Measurements from ENCODE around the gene CHAF1B.
"Not testable (repeated sequence)": the region's sequence is repeated elsewhere in the genome, so short reads cannot be mapped to it uniquely, and the experiment has no call there.

The CHAF1B gene

DNA sequence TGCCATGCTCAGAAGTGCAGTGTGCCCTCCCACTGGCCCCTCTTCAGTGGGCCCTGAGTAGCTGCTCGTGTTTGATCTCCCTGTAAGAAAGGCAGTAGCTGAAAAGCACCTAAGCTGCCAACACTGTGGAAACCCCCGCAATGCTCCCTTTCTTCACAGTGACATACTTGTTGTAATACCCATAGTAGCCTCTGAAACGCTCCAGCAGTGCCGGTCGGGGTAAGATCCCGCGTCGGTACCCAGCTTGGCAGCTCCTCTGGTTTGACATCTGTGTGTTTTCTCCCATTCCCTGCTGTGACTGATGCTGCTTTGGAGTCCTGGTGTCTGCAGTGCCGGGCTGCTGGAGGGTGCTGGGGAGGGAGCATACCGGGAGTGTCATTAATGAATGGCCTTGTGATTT lies 3.6 kb downstream of the CHAF1B start:
- DNase-seq (ENCODE audit: low spot score): peak; percentile 34

DNA sequence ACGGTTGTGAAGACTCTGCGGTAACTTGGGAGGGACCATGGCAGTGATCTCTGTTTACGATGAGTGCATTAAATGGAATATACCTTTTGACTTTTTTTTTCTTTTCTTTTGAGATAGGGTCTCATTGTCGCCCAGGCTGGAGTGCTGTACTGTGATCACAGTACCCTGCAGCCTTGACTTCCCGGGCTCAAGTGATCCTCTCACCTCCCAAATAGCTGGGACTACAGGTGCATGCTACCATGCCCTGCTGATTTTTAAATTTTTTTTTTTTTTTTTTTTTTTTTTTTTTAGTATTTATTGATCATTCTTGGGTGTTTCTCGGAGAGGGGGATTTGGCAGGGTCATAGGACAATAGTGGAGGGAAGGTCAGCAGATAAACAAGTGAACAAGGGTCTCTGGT lies 6.5 kb downstream of the CHAF1B start:
- DNase-seq (ENCODE audit: low spot score): not testable (repeated sequence)

DNA sequence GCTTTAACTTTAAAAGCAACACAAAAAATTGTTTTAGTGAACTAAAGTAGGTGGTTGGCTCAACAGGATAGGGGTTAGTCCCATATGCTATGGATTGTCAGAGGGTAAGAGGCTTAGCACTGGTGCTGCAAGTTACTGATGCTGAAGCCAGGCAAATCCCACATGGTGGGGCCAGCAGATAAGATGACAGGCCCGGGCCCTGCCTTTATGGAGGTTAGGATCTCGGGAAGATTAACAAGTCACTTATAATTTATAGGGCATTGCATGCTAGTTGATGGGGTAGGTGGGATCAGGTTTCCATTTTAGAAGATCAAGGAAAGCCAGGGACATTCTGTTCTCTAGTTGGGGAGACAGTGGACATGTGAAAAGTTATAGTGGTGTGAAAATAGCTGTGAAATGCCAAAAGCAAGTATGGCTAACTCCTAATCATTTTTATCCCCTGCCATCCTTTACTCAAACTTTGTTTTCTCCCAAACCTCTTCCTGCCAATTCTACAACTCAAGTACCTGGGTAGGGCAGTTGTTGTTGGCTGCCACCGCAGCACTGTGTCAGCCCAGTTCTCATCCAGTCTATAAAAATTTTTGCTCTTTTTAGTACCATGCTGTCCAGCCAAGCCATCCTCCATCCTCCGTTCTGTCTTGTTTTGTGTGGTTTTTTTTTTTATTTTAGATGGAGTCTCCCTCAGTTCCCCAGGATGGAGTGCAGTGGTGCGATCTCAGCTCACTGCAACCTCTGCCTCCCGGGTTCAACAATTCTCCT lies 10.3 kb downstream of the CHAF1B start:
- DNase-seq (ENCODE audit: low spot score): no peak

DNA sequence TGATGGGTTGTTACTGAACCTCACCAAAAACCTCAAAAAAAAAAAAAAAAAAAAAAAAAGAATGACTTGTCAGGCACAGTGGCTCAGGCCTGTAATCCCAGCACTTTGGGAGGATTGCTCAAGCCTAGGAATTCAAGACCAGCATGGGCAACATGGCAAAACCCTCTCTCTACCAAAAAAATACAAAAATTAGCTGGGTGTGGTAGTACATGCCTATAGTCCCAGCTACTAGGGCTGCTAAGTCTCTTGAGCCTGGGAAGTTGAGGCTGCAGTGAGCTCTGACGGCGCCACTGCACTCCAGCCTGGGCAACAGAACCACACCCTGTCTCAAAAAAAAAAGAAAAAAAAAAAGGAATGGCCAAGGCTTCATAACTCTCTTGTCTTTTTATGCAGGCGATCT lies 11.1 kb downstream of the CHAF1B start:
- DNase-seq (ENCODE audit: low spot score): no peak

DNA sequence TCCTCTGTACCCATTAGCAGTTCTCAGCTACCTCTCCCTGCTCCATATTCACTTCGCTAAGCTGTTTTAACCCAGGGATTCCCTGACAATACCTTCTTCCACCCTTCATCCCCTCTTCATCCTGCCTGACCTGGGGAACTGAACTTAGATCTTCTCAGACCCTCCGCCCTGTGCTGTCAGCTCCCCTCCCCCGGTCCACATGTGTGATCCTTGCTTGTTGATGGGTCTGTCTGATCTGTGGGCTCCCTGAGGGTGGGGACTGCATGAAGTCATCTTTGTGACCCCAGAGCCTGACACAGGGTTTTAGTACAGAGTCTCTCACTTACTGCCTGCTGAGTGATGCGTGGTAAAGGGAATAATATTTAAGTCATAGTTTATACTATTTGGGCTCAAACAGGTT lies 11.8 kb downstream of the CHAF1B start:
- no peak for DNase-seq (ENCODE audit: low spot score)

DNA sequence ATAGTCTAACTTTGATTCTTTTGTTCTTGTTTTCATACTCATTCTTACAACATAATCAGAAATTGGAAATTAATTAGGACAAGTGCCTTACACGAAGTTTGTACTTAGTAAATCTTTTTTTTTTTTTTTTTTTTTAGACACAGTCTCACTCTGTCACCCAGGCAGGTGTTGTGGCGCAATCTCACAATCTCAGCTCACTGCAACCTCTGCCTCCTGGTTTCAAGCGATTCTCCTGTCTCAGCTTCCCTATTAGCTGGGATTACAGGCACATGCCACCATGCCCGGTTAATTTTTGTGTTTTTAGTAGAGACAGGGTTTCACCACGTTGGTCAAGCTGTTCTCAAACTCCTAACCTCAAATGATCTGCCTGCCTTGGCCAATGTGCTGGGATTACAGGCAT lies 12.4 kb downstream of the CHAF1B start:
- no peak for DNase-seq (ENCODE audit: low spot score)

DNA sequence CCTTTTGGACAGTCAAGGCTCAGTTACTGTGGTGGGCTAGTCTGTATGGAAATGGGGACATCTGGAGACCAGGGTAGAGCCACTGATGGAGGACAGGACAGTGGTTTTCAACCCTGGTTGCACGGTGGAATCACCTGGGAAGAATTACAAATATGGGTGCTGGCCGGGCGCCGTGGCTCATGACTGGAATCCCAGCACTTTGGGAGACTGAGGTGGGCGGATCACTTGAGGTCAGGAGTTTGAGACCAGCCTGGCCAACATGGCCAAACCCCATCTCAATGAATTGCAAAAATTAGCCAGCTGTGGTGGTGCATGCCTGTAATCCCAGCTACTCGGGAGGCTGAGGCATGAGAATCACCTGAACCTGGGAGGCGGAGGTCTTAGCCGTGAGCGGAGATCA lies 14.5 kb downstream of the CHAF1B start:
- DNase-seq (ENCODE audit: low spot score): not testable (repeated sequence)

DNA sequence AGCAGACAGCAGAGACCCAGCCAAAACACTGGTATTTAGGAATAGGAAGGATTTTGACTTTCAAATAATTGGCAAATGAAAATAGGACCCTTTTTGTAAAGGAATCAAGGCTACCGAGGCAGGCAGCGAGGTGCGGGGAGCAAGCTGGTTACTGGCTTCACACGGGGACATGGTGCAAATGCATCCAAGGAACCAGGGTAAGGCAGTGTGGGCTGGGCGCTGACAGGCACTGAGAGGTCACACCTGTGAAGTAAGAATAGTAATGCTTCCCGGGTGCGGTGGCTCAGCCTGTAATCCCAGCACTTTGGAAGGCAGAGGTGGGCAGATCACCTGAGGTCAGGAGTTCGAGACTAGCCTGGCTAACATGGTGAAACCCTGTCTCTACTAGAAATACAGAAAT lies 15.5 kb downstream of the CHAF1B start:
- no peak for DNase-seq (ENCODE audit: low spot score)

DNA sequence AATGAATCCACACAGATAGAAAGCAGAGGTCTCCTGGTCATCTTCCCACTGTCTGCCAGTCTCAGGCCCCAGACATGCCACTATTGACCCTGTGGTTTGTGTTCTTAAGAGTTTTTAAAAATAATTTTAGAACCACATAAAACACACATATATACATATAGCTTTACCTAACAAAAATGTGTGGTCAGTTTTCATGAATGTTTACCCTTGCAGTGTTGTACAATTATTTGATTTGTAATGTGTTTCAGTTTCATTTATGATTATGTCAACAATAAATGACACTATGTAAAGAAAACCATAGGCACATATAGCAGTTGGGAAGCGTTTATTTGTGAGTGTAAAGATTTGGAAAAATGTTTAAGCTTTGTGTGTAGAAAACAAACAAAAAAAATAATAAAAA lies 17.1 kb downstream of the CHAF1B start:
- DNase-seq (ENCODE audit: low spot score): no peak

DNA sequence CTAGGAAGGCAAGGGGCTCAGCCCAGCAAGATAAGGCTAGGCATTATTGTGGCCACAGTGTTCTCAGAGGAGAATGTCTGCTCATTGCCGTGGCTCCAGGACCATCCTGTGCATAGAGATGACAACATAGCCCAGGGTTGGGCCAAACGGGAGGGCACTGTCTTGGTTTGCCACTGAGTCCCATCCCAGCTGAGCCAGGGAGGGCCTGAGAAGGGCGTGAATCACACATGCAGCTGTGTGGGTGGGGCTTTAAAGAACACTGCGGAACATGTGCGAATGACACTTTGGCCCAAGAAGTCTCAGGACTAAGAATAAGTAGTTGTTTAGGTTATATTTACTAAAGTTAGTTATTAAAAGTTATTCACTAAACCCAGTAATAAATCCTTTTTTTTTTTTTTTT lies 18.5 kb downstream of the CHAF1B start:
- DNase-seq (ENCODE audit: low spot score): peak; percentile 18

DNA sequence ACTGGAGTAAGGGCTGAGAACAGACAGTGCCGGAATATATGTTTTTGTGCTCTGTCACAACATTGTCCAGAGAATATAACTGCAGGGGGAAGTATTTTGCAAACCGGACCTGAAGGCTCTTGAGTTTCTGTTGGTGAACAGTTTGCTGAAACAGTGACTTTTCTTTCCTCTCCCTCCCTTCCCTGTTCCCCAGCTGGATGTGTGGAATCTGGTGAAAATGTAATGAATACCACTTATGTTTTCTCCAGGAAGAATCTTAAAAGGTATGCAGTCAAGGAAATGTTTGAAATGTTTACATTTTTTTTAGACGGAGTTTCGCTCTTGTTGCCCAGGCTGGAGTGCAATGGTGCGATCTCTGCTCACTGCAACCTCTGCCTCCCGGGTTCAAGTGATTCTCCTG lies 23.4 kb downstream of the CHAF1B start:
- DNase-seq (ENCODE audit: low spot score): no peak

DNA sequence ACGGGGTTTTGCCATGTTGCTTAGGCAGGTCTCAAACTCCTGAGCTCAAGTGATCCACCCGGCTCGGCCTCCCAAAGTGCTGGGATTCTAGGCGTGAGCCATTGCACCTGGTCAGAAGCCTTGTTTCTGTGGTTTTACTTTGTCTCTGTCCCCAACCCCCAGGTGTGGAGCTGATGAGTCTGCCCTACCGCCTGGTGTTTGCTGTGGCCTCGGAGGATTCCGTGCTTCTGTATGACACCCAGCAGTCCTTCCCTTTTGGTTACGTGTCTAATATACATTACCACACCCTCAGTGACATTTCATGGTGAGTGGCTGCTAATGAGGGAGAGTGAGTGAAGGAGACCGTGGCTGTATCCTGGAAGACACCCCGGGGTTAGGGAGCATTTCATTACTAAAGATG lies 26.1 kb downstream of the CHAF1B start:
- DNase-seq (ENCODE audit: low spot score): no peak

DNA sequence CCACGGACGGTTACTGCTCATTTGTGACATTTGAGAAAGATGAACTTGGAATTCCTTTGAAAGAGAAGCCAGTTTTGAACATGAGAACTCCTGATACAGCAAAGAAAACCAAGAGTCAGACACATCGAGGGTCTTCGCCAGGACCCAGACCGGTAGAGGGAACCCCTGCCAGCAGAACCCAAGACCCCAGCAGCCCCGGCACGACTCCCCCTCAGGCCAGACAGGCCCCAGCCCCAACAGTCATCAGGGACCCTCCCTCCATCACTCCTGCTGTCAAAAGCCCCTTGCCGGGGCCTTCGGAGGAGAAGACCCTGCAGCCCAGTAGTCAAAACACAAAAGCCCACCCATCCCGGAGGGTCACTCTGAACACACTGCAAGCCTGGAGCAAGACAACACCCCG lies 27.7 kb downstream of the CHAF1B start:
- DNase-seq (ENCODE audit: low spot score): no peak

DNA sequence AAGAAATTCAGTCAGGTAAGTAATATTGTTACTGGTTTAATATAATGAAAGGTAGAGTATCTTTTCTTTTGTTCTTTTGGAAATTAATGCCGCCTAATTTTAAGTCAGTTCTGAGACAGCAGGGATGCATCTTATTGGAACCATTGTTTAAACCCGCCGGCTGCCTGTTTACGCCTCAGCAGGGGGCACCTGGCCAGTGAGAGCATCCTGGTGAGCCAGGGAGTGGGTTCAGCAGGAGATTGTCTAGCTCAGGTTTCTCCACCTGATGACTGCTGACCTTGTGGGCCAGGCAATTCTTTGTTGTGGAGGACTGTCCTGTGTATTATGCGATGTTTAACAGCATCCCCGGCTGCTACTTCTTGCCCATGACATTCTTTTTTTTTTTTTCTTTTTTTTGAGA lies 30.2 kb downstream of the CHAF1B start:
- DNase-seq (ENCODE audit: low spot score): no peak

DNA sequence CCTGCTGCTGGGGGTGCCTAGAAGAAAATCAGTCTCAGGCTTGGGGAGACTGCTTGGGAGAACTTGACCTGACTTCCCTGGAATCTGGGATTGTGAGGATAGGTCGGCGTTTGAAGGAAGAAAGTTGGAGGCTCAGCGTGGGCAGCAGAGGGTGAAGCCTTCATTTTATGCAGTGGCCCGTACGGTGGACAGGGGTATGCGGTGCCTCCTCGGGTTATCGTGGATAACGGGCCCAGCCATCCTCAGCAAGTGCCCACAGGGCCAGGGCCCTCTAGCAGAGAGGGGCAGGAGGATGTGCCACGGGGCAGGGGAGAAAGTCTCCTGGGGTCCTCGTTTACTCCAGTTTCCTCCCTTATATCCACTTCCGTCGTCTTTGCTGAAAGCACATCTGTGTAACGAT lies 34.0 kb downstream of the CHAF1B start:
- no peak for DNase-seq (ENCODE audit: low spot score)

DNA sequence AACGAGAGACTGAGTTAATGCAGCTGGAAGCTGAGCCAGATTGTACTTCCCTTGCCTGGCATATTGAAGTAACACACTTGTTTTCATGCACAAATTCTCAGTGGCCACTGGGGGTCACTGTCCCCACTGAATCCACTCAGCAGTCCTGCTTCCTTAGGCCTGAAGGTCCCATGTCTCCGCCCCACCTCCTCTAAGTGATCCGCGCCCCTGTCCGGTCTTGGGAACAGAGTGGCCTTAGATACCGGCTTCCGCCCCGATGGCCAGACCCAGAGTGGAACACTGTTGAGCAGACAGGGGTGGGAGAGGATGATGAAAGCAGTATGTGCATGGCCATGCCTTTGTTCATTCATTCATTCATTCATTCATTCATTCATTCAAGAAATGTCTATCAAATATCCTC lies 34.8 kb downstream of the CHAF1B start:
- DNase-seq (ENCODE audit: low spot score): peak; percentile 84

DNA sequence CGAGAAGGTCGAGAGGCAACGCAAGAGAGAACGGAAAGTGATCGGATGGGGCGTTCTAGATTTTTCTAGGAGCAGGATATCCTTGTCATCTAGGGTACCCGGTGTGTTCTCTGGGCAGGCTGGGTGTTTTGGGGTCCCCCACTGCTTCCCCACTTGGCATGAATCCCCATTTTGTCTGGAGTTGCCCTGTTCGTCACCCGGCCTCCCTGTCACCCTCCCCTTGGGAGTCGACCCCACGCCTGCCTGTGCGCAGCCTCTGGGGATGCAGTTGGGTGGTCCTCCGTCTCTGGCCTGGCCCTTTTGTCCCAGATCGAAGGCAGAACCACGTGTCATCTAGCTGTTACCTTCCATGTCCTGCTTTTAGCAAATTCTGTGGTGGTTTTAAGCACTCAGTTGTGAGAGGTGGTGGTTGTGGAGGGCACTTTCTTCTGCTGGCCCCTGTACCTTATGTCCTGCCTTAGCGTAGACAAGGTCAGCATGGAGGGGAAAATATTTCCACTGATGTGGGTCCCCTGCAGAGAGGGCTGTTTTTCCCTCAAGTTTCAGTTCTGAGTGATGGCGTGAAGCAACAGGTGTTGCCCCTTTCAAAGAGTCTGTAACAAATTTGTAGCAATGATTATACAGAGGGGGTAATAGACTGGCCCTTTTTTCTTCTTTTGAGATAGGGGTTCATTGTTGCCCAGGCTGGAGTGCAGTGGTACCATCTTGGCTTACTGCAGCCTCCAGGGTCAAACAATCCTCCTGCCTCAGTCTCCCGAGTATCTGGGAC lies 35.6 kb downstream of the CHAF1B start:
- DNase-seq (ENCODE audit: low spot score): no peak

DNA sequence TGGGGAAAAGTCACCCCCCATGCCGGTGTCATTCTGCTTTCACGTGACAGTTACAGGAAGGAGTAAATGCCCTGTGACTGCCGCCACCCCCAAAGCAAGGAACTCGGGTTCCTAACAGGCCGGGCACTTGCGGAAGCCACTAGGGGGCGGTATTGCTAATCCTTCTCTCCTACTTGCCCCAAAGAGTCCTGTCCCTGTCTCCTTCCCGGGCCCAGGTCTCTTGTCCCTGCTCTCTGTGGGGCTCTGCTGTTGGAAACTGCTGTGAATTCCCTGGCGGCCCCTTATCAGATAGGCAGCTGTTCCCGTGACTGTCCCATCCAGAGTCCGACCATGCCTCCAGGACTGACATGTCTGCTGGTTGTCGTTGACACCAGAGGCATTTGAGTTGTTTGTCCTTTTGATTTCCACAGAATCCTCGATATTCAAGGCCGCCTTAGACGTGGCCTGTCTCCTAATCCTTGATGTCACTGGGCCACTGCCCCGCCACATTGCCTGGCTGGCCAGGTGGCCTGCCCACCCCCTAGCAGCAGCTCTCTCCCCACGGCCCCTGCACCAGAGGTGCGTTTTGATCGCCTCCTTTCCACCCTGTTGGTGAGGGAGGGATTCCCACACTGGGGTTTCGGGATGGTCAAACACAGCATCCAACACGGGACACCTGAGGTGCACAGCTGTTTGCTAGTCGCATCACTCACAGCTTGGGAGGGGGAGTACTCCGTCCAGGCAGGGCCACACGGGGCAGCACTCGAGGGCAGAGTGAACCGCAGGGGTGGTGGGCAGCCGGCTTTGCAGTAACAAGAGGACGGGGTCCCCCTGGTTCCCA lies 37.3 kb downstream of the CHAF1B start:
- peak; percentile 44 for DNase-seq (ENCODE audit: low spot score)

DNA sequence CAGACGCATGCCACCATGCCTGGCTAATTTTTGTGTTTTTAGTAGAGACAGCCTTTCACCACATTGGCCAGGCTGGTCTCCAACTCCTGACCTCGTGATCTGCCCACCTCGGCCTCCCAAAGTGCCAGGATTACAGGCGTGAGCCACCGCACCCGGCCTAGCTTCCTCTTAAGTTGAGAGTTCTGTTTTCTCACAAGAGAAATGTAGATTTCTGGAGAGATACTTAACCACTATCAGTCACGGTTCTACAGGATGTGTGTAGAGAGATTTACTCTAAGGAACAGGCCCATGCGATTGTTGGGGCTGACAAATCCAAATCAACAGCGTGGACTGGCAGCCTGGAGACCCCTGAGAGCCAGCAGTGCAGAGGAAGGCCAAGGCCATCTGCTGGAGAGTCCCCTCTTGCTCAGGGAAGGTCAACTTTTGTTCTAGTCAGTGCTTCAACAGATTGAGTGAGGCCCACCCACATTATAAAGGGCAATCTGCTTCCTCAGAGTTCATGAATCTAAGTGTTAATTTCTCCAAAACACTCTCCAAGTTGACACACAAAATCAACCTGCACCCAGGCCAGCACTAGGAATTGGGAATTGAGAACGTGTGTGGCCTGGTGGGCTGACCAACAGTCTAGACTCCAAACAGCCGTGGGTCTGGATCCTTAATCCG lies 38.7 kb downstream of the CHAF1B start:
- DNase-seq (ENCODE audit: low spot score): no peak

DNA sequence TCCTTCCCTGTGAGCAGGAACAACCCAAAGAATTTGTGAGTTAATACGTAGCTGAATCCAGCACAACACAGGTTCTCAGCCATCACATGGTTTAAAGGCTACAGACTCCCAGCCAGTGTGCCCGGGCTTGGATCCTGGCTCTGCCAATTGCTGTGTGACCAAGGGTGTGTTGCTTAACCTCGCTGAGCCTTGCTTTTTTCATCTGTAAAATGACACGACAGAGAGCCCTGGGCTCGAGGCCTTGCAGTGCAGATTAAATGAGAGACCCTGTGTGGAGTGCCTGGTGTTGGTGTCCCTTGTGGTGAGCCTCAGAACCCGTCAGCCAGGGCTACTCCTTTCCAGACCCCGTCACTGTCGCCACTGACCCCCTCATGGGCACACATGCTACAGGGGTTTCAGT lies 39.4 kb downstream of the CHAF1B start:
- DNase-seq (ENCODE audit: low spot score): no peak

DNA sequence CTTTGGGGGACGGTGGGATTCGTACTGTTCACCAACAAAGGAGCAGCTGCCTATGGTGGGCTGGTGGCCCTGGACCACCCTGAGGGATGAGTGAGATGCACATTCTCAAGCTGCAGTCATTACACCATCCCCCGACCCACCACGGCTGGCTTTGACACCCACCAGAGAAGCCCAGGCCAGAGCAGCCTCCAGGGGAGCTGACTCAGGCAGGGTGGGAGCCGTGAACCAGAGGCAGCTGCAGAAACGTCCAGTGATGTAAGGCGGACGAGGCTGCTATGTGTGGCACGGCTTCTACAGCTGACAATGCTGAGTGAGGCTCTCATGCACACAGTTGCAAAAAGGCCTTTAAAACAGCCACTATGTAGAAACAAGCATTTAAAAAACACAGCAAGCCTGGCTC lies 40.1 kb downstream of the CHAF1B start:
- DNase-seq (ENCODE audit: low spot score): no peak

DNA sequence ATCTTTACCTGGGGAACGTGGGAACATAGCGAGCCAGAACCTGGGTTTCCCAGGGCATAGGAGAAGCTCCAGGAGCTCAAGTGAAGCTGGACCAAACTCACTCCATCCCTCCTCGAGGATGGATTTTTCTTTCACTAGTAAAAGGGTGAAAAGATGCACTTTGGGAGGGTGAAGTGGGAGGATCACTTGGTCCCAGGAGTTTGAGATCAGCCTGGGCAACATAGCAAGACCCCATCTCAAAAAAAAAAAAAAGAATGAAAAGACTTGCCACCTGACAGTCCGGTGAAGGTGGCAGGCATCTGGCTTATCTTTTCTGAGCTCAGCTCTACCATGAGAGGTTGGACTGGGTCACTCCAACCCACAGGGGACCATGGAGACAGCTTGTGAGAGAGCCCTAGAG lies 42.3 kb downstream of the CHAF1B start:
- no peak for DNase-seq (ENCODE audit: low spot score)

Data from RKO (cell line).